Measurements from ENCODE around the gene NATD1. TPM values are rescaled to one million over a fixed set of nuclear protein-coding genes. Genes with fewer than 3 reads are reported as not detected.
A peak's percentile ranks its signal among the peaks of the same experiment; 100 is the strongest.

NATD1 gene
- total and polyA plus RNA-seq, 9 of the 15 experiments (the other 6 are each of a cell fraction or from before 2014, with no cell fraction given): 0.24 to 5.4 (median 1.6) TPM

DNA sequence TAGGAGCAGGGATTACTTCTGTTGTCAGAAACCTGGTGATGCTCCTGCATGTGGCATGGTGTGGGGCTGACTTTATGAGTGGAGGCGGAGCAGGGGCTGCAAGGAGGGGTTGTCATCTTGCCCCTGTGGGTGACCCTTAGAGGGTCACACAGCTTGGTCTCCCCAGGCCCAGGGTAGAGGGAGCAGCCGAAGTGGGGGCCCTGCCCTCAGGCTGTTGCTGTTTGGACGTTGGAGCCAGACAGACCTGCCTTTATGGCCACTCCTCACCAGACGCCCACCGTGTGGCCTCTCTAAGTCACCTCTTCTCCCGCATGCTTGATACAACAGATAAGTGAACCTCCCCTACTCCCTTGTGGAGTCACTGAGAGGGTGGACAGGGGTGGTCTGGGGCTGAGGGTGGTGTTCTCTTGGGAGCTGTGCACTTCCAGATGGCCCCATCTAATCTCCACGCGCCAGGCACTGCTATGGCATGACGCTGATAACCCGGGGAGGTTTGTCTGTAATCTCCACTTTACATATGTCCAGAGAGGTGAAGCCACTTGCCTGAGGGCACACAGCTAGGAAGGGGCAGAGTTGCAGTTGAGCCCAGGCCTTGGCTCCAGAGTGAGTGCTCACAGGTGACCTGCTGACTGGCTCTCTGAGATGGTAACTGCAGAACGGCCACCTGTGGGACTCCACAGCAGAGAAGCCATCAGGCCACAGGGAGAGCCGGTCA, 41.3 kb upstream of the NATD1 start (continued):
- TF ChIP-seq, protein P1, sequence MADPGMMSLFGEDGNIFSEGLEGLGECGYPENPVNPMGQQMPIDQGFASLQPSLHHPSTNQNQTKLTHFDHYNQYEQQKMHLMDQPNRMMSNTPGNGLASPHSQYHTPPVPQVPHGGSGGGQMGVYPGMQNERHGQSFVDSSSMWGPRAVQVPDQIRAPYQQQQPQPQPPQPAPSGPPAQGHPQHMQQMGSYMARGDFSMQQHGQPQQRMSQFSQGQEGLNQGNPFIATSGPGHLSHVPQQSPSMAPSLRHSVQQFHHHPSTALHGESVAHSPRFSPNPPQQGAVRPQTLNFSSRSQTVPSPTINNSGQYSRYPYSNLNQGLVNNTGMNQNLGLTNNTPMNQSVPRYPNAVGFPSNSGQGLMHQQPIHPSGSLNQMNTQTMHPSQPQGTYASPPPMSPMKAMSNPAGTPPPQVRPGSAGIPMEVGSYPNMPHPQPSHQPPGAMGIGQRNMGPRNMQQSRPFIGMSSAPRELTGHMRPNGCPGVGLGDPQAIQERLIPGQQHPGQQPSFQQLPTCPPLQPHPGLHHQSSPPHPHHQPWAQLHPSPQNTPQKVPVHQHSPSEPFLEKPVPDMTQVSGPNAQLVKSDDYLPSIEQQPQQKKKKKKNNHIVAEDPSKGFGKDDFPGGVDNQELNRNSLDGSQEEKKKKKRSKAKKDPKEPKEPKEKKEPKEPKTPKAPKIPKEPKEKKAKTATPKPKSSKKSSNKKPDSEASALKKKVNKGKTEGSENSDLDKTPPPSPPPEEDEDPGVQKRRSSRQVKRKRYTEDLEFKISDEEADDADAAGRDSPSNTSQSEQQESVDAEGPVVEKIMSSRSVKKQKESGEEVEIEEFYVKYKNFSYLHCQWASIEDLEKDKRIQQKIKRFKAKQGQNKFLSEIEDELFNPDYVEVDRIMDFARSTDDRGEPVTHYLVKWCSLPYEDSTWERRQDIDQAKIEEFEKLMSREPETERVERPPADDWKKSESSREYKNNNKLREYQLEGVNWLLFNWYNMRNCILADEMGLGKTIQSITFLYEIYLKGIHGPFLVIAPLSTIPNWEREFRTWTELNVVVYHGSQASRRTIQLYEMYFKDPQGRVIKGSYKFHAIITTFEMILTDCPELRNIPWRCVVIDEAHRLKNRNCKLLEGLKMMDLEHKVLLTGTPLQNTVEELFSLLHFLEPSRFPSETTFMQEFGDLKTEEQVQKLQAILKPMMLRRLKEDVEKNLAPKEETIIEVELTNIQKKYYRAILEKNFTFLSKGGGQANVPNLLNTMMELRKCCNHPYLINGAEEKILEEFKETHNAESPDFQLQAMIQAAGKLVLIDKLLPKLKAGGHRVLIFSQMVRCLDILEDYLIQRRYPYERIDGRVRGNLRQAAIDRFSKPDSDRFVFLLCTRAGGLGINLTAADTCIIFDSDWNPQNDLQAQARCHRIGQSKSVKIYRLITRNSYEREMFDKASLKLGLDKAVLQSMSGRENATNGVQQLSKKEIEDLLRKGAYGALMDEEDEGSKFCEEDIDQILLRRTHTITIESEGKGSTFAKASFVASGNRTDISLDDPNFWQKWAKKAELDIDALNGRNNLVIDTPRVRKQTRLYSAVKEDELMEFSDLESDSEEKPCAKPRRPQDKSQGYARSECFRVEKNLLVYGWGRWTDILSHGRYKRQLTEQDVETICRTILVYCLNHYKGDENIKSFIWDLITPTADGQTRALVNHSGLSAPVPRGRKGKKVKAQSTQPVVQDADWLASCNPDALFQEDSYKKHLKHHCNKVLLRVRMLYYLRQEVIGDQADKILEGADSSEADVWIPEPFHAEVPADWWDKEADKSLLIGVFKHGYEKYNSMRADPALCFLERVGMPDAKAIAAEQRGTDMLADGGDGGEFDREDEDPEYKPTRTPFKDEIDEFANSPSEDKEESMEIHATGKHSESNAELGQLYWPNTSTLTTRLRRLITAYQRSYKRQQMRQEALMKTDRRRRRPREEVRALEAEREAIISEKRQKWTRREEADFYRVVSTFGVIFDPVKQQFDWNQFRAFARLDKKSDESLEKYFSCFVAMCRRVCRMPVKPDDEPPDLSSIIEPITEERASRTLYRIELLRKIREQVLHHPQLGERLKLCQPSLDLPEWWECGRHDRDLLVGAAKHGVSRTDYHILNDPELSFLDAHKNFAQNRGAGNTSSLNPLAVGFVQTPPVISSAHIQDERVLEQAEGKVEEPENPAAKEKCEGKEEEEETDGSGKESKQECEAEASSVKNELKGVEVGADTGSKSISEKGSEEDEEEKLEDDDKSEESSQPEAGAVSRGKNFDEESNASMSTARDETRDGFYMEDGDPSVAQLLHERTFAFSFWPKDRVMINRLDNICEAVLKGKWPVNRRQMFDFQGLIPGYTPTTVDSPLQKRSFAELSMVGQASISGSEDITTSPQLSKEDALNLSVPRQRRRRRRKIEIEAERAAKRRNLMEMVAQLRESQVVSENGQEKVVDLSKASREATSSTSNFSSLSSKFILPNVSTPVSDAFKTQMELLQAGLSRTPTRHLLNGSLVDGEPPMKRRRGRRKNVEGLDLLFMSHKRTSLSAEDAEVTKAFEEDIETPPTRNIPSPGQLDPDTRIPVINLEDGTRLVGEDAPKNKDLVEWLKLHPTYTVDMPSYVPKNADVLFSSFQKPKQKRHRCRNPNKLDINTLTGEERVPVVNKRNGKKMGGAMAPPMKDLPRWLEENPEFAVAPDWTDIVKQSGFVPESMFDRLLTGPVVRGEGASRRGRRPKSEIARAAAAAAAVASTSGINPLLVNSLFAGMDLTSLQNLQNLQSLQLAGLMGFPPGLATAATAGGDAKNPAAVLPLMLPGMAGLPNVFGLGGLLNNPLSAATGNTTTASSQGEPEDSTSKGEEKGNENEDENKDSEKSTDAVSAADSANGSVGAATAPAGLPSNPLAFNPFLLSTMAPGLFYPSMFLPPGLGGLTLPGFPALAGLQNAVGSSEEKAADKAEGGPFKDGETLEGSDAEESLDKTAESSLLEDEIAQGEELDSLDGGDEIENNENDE (IDR thresholded peaks at IDR 0.05; ENCODE audit: low read depth, low read length): no peak
- TF ChIP-seq, protein P2, sequence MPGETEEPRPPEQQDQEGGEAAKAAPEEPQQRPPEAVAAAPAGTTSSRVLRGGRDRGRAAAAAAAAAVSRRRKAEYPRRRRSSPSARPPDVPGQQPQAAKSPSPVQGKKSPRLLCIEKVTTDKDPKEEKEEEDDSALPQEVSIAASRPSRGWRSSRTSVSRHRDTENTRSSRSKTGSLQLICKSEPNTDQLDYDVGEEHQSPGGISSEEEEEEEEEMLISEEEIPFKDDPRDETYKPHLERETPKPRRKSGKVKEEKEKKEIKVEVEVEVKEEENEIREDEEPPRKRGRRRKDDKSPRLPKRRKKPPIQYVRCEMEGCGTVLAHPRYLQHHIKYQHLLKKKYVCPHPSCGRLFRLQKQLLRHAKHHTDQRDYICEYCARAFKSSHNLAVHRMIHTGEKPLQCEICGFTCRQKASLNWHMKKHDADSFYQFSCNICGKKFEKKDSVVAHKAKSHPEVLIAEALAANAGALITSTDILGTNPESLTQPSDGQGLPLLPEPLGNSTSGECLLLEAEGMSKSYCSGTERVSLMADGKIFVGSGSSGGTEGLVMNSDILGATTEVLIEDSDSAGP (CRISPR knock-in tag; IDR thresholded peaks at IDR 0.05): no peak
- TF ChIP-seq KLF1 (tag; IDR thresholded peaks at IDR 0.05): no peak
- no peak for TF ChIP-seq MED1 (CRISPR knock-in tag; IDR thresholded peaks at IDR 0.05; ENCODE audit: borderline replicate concordance)
- TF ChIP-seq MTA1 (IDR thresholded peaks at IDR 0.05; ENCODE audit: borderline replicate concordance): no peak
- TF ChIP-seq GABPA (tag; conservative IDR thresholded peaks at IDR 0.05; ENCODE audit: low read depth): no peak
- no peak for TF ChIP-seq NFXL1 (CRISPR knock-in tag; IDR thresholded peaks at IDR 0.05)
- peak; percentile 54 for TF ChIP-seq RBM25 (IDR thresholded peaks at IDR 0.05; ENCODE audit: low read depth, low read length, severe bottlenecking)
- no peak for TF ChIP-seq ZBTB17 (CRISPR knock-in tag; IDR thresholded peaks at IDR 0.05)
- peak; percentile 57; the same call in 1 of the 2 replicates for TF ChIP-seq NCOR1 (IDR thresholded peaks at IDR 0.05)
- TF ChIP-seq, protein P3, sequence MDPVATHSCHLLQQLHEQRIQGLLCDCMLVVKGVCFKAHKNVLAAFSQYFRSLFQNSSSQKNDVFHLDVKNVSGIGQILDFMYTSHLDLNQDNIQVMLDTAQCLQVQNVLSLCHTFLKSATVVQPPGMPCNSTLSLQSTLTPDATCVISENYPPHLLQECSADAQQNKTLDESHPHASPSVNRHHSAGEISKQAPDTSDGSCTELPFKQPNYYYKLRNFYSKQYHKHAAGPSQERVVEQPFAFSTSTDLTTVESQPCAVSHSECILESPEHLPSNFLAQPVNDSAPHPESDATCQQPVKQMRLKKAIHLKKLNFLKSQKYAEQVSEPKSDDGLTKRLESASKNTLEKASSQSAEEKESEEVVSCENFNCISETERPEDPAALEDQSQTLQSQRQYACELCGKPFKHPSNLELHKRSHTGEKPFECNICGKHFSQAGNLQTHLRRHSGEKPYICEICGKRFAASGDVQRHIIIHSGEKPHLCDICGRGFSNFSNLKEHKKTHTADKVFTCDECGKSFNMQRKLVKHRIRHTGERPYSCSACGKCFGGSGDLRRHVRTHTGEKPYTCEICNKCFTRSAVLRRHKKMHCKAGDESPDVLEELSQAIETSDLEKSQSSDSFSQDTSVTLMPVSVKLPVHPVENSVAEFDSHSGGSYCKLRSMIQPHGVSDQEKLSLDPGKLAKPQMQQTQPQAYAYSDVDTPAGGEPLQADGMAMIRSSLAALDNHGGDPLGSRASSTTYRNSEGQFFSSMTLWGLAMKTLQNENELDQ (CRISPR knock-in tag; IDR thresholded peaks at IDR 0.05; ENCODE audit: borderline replicate concordance): no peak
- no peak for TF ChIP-seq ATF1 (CRISPR knock-in tag; IDR thresholded peaks at IDR 0.05)
- no peak for TF ChIP-seq ATF1 (tag; IDR thresholded peaks at IDR 0.05)

All from K562 (cell line).